Sigmoid colon (tissue), 7 donors: ENCODE data around the gene MAPRE3. TPM values are rescaled to one million over a fixed set of nuclear protein-coding genes. Genes with fewer than 3 reads are reported as not detected.

Experiments
- DNase-seq: peaks from one replicate; pipeline ENCODE4 v3.0.0-alpha.2; 2019
- H3K27ac ChIP-seq, 4 donors: fragments of 200-600 bp; sonication (generic); one replicate each; pipeline ENCODE4 v1.5.1; 2016 to 2019; ENCODE audit warnings: mild to moderate bottlenecking in 1 of 4
- H3K27me3 ChIP-seq, 3 donors: fragments of 200-600 bp; sonication (generic); one replicate each; pipeline ENCODE4 v1.5.1; 2019; ENCODE audit warnings: mild to moderate bottlenecking in 1 of 3
- H3K36me3 ChIP-seq, 4 donors: fragments of 200-600 bp; sonication (generic); one replicate each; pipeline ENCODE4 v1.5.1; 2016 to 2019
- H3K4me1 ChIP-seq, 4 donors: fragments of 200-600 bp; sonication (generic); one replicate each; pipeline ENCODE4 v1.5.1; 2017 to 2019
- H3K4me3 ChIP-seq, 4 donors: fragments of 200-600 bp; sonication (generic); one replicate each; pipeline ENCODE4 v1.5.1; 2017 to 2019; ENCODE audit warnings: mild to moderate bottlenecking in 2 of 4, moderate library complexity in 1 of 4
- H3K9me3 ChIP-seq, 4 donors: fragments of 200-600 bp in 3 of 4; sonication (generic) in 3 of 4; one replicate each; pipeline versions ENCODE4 v1.5.1 to v1.6.1; 2013 to 2019
- CTCF ChIP-seq, 4 experiments: fragments of 450-650 bp in 3 of 4; fragments of 200-600 bp in 1 of 4; IDR thresholded peaks; one replicate each; pipeline ENCODE4 v1.5.1; 2016 to 2019; ENCODE audit warnings: antibody characterized with exemption in 4 of 4, mild to moderate bottlenecking in 3 of 4, moderate library complexity in 2 of 4
- EP300 ChIP-seq, 4 donors: sonication (generic); formaldehyde crosslinking; IDR thresholded peaks; one replicate each; pipeline ENCODE4 v1.6.1; 2017; ENCODE audit warnings: antibody characterized with exemption in 4 of 4
- POLR2A ChIP-seq, 2 donors: fragments of 450-650 bp; IDR thresholded peaks; one replicate each; pipeline ENCODE4 v1.6.1; 2016; ENCODE audit warnings: antibody characterized with exemption in 2 of 2, mild to moderate bottlenecking in 2 of 2, moderate library complexity in 2 of 2
- POLR2AphosphoS5 ChIP-seq, 4 donors: sonication (generic); formaldehyde crosslinking; IDR thresholded peaks; one replicate each; pipeline ENCODE4 v1.6.1; 2017; ENCODE audit warnings: antibody characterized with exemption in 4 of 4
- WGBS, 2 donors: extraction: QIAGEN DNeasy Blood & Tissue Kit; methylation state at CpG; one replicate each; pipeline ENCODE4 v1.1.7; 2013; 5-methylcytosine and 5-hydroxymethylcytosine counted together
- intact Hi-C: fragments of 100-400 bp; cut with DNase I; formaldehyde crosslinking; loops from one replicate; pipeline ENCODE4 v1.15.1; 2023
- polyA plus RNA-seq, 3 donors: library from polyadenylated mRNA; stranded (reverse); fragments of 200-250 nt; gene quantifications; one replicate each; pipeline ENCODE4 v1.2.3, GENCODE V29; 2013
- total RNA-seq, 4 donors: library from RNA; depleted of rRNA; stranded (reverse); fragments of >200 nt; gene quantifications; one replicate each; pipeline ENCODE4 v1.1.0, GENCODE V29; 2016
- donor health status: healthy with polysubstance abuse.
- donor health status: Bipolar disorder and iron deficiency.
- donor health status: healthy.

The MAPRE3 gene
- total and polyA plus RNA-seq, 7 donors: 5.1 to 73.3 (median 15.6) TPM

GRCh38 chr2:26997394-26997793 is 27.0 kb downstream of the MAPRE3 start:
- H3K27me3 ChIP-seq: no peaks in the 10 kb centered on the region
- intact Hi-C loops: no loop called here
- TF ChIP-seq CTCF (IDR thresholded peaks at IDR 0.05): no peak
- TF ChIP-seq EP300 (IDR thresholded peaks at IDR 0.05): no peak
- TF ChIP-seq POLR2A (IDR thresholded peaks at IDR 0.05): no peak
- no peaks in the 10 kb centered on the region for H3K36me3 ChIP-seq
- no peaks in the 10 kb centered on the region for H3K9me3 ChIP-seq
- H3K4me3 ChIP-seq: no peak overlapping the region
- no peak overlapping the region for H3K27ac ChIP-seq
- H3K4me1 ChIP-seq: no peaks in the 10 kb centered on the region
- DNase-seq: no peak
- WGBS, 2 donors: 81 to 92% methylated on average over 10 of the region's 10 CpGs

GRCh38 chr2:26998323-26998722 is 27.9 kb downstream of the MAPRE3 start:
- DNase-seq: no peak

GRCh38 chr2:27000228-27000627 is 29.8 kb downstream of the MAPRE3 start:
- TF ChIP-seq CTCF (IDR thresholded peaks at IDR 0.05) (no peak), POLR2AphosphoS5 (IDR thresholded peaks at IDR 0.05) (no peak), POLR2A (IDR thresholded peaks at IDR 0.05) (no peak), EP300 (IDR thresholded peaks at IDR 0.05) (no peak)
- intact Hi-C loops: no loop called here
- 71 to 90% methylated on average over 4 of the region's 4 CpGs for WGBS, 2 donors

More at GRCh38 chr2:26998323-26998722, 27.9 kb downstream of the MAPRE3 start:
- Histone ChIP-seq H3K9me3 (no peaks in the 10 kb centered on the region), H3K27ac (no peak overlapping the region), H3K4me1 (no peaks in the 10 kb centered on the region), H3K27me3 (no peaks in the 10 kb centered on the region), H3K36me3 (no peaks in the 10 kb centered on the region), H3K4me3 (no peak overlapping the region)
- WGBS, 2 donors: 81 to 86% methylated on average over 1 of the region's 1 CpG
- intact Hi-C loops: no loop called here
- TF ChIP-seq CTCF (IDR thresholded peaks at IDR 0.05) (no peak), POLR2A (IDR thresholded peaks at IDR 0.05) (no peak), POLR2AphosphoS5 (IDR thresholded peaks at IDR 0.05) (no peak), EP300 (IDR thresholded peaks at IDR 0.05) (no peak)

GRCh38 chr2:27000995-27001394 is 30.6 kb downstream of the MAPRE3 start:
- intact Hi-C loops: no loop called here

More at GRCh38 chr2:27000228-27000627, 29.8 kb downstream of the MAPRE3 start:
- Histone ChIP-seq H3K27ac (no peak overlapping the region), H3K36me3 (no peaks in the 10 kb centered on the region), H3K4me3 (no peak overlapping the region), H3K4me1 (no peaks in the 10 kb centered on the region), H3K27me3 (no peaks in the 10 kb centered on the region), H3K9me3 (no peaks in the 10 kb centered on the region)
- DNase-seq: no peak

More at GRCh38 chr2:27000995-27001394, 30.6 kb downstream of the MAPRE3 start:
- TF ChIP-seq CTCF (IDR thresholded peaks at IDR 0.05): no peak
- no peak for TF ChIP-seq POLR2AphosphoS5 (IDR thresholded peaks at IDR 0.05)
- TF ChIP-seq EP300 (IDR thresholded peaks at IDR 0.05): no peak
- TF ChIP-seq POLR2A (IDR thresholded peaks at IDR 0.05): no peak
- Histone ChIP-seq H3K27ac (no peak overlapping the region), H3K4me1 (no peaks in the 10 kb centered on the region), H3K9me3 (no peaks in the 10 kb centered on the region), H3K36me3 (no peaks in the 10 kb centered on the region), H3K27me3 (no peaks in the 10 kb centered on the region), H3K4me3 (no peak overlapping the region)
- WGBS, 2 donors: 95 to 96% methylated on average over 2 of the region's 2 CpGs
- no peak for DNase-seq
